Measurements from ENCODE around the gene RIOK2. TPM values are rescaled to one million over a fixed set of nuclear protein-coding genes. Genes with fewer than 3 reads are reported as not detected.

Gene RIOK2
- total RNA-seq: 10.1 and 17.1 TPM in 2 replicates

GRCh38 chr5:97183100-97183929, at the start of gene RIOK2:
RIOK2 (minus strand) TSS chr5:97183247; CDS start chr5:97183191, 56 bp downstream.

GRCh38 chr5:97142521-97143254, 40.4 kb downstream of the RIOK2 start, which contains the start of gene LIX1:
LIX1 (minus strand) TSS chr5:97142611; CDS start chr5:97142576, 35 bp downstream.

Other genes with a start within 250 kb of the RIOK2 start
- 13.9 and 19.8 TPM in 2 replicates for gene LNPEP, start 247.2 kb downstream of the RIOK2 start, total RNA-seq
- gene LIX1, start 40.6 kb downstream of the RIOK2 start, total RNA-seq: not detected in 2 replicates